ENCODE results near the gene NOTCH4. TPM values are rescaled to one million over a fixed set of nuclear protein-coding genes. Genes with fewer than 3 reads are reported as not detected.

NOTCH4 gene
- total and polyA plus RNA-seq, 9 of the 15 experiments (the other 6 are each of a cell fraction or from before 2014, with no cell fraction given) = 0.24 to 4.3 (median 1.7) TPM

GRCh38 chr6:32191696-32192607 lies 31.9 kb downstream of the NOTCH4 start (continued):
- TF ChIP-seq KAT7 (CRISPR knock-in tag; IDR thresholded peaks at IDR 0.05; ENCODE audit: borderline replicate concordance) = no peak; the same call in 1 of the 2 replicates
- no peak for TF ChIP-seq ZNF76 (CRISPR knock-in tag; IDR thresholded peaks at IDR 0.05; ENCODE audit: borderline replicate concordance)
- no peak for TF ChIP-seq CXXC5 (CRISPR knock-in tag; IDR thresholded peaks at IDR 0.05)
- TF ChIP-seq TFE3 (CRISPR knock-in tag; IDR thresholded peaks at IDR 0.05) = no peak
- TF ChIP-seq ZNF324 (CRISPR knock-in tag; IDR thresholded peaks at IDR 0.05) = no peak
- no peak for TF ChIP-seq ZBED1 (IDR thresholded peaks at IDR 0.05)
- no peak for TF ChIP-seq ZZZ3 (IDR thresholded peaks at IDR 0.05)
- no peak for TF ChIP-seq MEF2A (IDR thresholded peaks at IDR 0.05; ENCODE audit: control insufficient read depth, low read depth, low read length)
- no peak for TF ChIP-seq SFPQ (IDR thresholded peaks at IDR 0.05; ENCODE audit: low read depth, low read length)
- no peak for TF ChIP-seq NR2C1 (IDR thresholded peaks at IDR 0.05)
- no peak for TF ChIP-seq NR2C1 (tag; IDR thresholded peaks at IDR 0.05)
- no peak for TF ChIP-seq MED1 (CRISPR knock-in tag; IDR thresholded peaks at IDR 0.05; ENCODE audit: borderline replicate concordance)
- no peak for TF ChIP-seq GABPA (tag; conservative IDR thresholded peaks at IDR 0.05; ENCODE audit: low read depth)

Measured in K562 (cell line).